GM12878 (cell line): ENCODE data around the gene MRPL12. TPM values are rescaled to one million over a fixed set of nuclear protein-coding genes. Genes with fewer than 3 reads are reported as not detected.

Source experiments
- BCL11A ChIP-seq: IDR thresholded peaks from 2 replicates; pipeline ENCODE4 v1.6.1; 2011; ENCODE audit warnings: low read depth, low read length
- BCL3 ChIP-seq: IDR thresholded peaks from 2 replicates; pipeline ENCODE4 v1.6.1; 2011; ENCODE audit warnings: borderline replicate concordance, low read depth, mild to moderate bottlenecking, moderate library complexity, low read length; ENCODE audit not compliant: insufficient read depth, poor library complexity, severe bottlenecking
- CREB1 ChIP-seq: IDR thresholded peaks from 2 replicates; pipeline ENCODE4 v1.6.1; 2012; ENCODE audit warnings: low read depth, mild to moderate bottlenecking, inconsistent platforms
- CREM ChIP-seq: IDR thresholded peaks from 2 replicates; pipeline ENCODE4 v1.6.1; 2014; ENCODE audit warnings: antibody characterized with exemption, low read depth
- FOS ChIP-seq: IDR thresholded peaks from 3 replicates; pipeline ENCODE4 v1.6.1; 2011; ENCODE audit warnings: borderline replicate concordance; ENCODE audit not compliant: insufficient read length; ENCODE audit errors: extremely low read depth
- HDAC6 ChIP-seq: fragments of 200-600 bp; sonication (generic); IDR thresholded peaks from one replicate; pipeline ENCODE4 v1.8.0; 2017; ENCODE audit warnings: antibody characterized with exemption; ENCODE audit not compliant: unreplicated experiment
- IKZF1 ChIP-seq: fragments of 450-650 bp; conservative IDR thresholded peaks from 2 replicates; pipeline ENCODE4 v1.6.1; 2017; ENCODE audit warnings: antibody characterized with exemption, mild to moderate bottlenecking
- IKZF2 ChIP-seq, 2 experiments: fragments of 450-650 bp; IDR thresholded peaks; 2 replicates each; pipeline ENCODE4 v1.6.1; 2017; ENCODE audit warnings: mild to moderate bottlenecking in 2 of 2, moderate library complexity in 2 of 2
- IRF5 ChIP-seq: fragments of 450-650 bp; IDR thresholded peaks from 2 replicates; pipeline ENCODE4 v1.6.1; 2017; ENCODE audit warnings: borderline replicate concordance
- KAT2A ChIP-seq: conservative IDR thresholded peaks from 2 replicates; pipeline ENCODE4 v1.6.1; 2011; ENCODE audit warnings: low read depth, low read length; ENCODE audit not compliant: control insufficient read depth
- MEF2B ChIP-seq: fragments of 450-650 bp; IDR thresholded peaks from 2 replicates; pipeline ENCODE4 v1.6.1; 2018; ENCODE audit warnings: mild to moderate bottlenecking, moderate library complexity; ENCODE audit not compliant: partially characterized antibody, poor library complexity, severe bottlenecking
- MXI1 ChIP-seq: fragments of 150-350 bp; IDR thresholded peaks from 2 replicates; pipeline ENCODE4 v1.6.1; 2011; ENCODE audit warnings: low read depth, mild to moderate bottlenecking, inconsistent platforms, low read length, improper control_type of control experiment
- NFXL1 ChIP-seq: fragments of 450-650 bp; IDR thresholded peaks from 2 replicates; pipeline ENCODE4 v1.6.1; 2017; ENCODE audit warnings: antibody characterized with exemption, mild to moderate bottlenecking, borderline replicate concordance
- NR2C2 ChIP-seq: IDR thresholded peaks from 2 replicates; pipeline ENCODE4 v1.6.1; 2011; ENCODE audit warnings: borderline replicate concordance, low read depth; ENCODE audit not compliant: control insufficient read depth, insufficient read length
- PAX8 ChIP-seq: fragments of 450-650 bp; IDR thresholded peaks from 2 replicates; pipeline ENCODE4 v1.6.1; 2017; ENCODE audit warnings: mild to moderate bottlenecking, moderate library complexity
- PRDM15 ChIP-seq: fragments of 450-650 bp; formaldehyde crosslinking; IDR thresholded peaks from 2 replicates; pipeline ENCODE4 v1.4.0; 2020; ENCODE audit warnings: mild to moderate bottlenecking, moderate library complexity
- TARDBP ChIP-seq: IDR thresholded peaks from 2 replicates; pipeline ENCODE4 v1.6.1; 2016; ENCODE audit warnings: borderline replicate concordance
- TCF3 ChIP-seq: IDR thresholded peaks from 2 replicates; pipeline ENCODE4 v1.6.1; 2012; ENCODE audit warnings: low read depth, mild to moderate bottlenecking, low read length, borderline replicate concordance; ENCODE audit not compliant: insufficient read depth
- ZBTB4 ChIP-seq: fragments of 450-650 bp; formaldehyde crosslinking; IDR thresholded peaks from 2 replicates; pipeline ENCODE4 v1.4.0; 2022; ENCODE audit warnings: mild to moderate bottlenecking, moderate library complexity
- ZSCAN29 ChIP-seq: fragments of 450-650 bp; IDR thresholded peaks from 2 replicates; pipeline ENCODE4 v1.6.1; 2017; ENCODE audit warnings: mild to moderate bottlenecking, moderate library complexity
- polyA plus RNA-seq, 11 experiments: library from polyadenylated mRNA; depleted of rRNA in 4 of 11; unstranded in 6 of 11; stranded (reverse) in 5 of 11; fragments of >200 nt; fragmentation: Nextera tagmentation in 4 of 11; fragmentation: Illumina TruSeq in 1 of 11; extraction: Ambion mirVana in 4 of 11; extraction: Trizol in 1 of 11; gene quantifications; 1 replicate in 1 of 11; 2 replicates in 10 of 11; pipeline versions ENCODE4 v1.2.1 to v1.2.3, GENCODE V29; 2011 to 2016; ENCODE audit warnings: inconsistent platforms in 2 of 11, missing spikeins in 2 of 11, low read depth in 1 of 11
- total RNA-seq, 4 experiments: library from RNA; depleted of rRNA in 3 of 4; stranded (reverse); fragments of >200 nt in 3 of 4; fragmentation: Illumina TruSeq in 1 of 4; extraction: Trizol in 1 of 4; gene quantifications; 2 replicates each; pipeline versions ENCODE4 v1.2.1 to v1.2.3, GENCODE V29; 2013 to 2021

Gene MRPL12
- total and polyA plus RNA-seq, 10 of the 15 experiments (the other 5 are each of a cell fraction or from before 2014, with no cell fraction given): 1.3 to 269 (median 117) TPM

- TF ChIP-seq MEF2B (peak; percentile 13), IKZF2 (IDR thresholded peaks at IDR 0.05) (no peak), CREB1 (no peak), KAT2A (no peak), TCF3 (0 out of 2 replicates have a peak, but pooled peaks have one; percentile 16), CREM (peak; percentile 35; the same call in 1 of the 2 replicates), BCL3 (no peak), IRF5 (no peak), BCL11A (no peak), NFXL1 (no peak), ZBTB4 (CRISPR knock-in tag) (no peak), FOS (no peak), NR2C2 (no peak), ZSCAN29 (no peak), PAX8 (no peak), HDAC6 (no peak), MXI1 (peak; percentile 91), IKZF1 (no peak), PRDM15 (CRISPR knock-in tag) (no peak), TARDBP (no peak)
Measured at GRCh38 chr17:81665205-81666091, 37.7 kb upstream of the MRPL12 start (continued).
